Testis (tissue), 2 donors: ENCODE measurements around the gene DPP6.

Source experiments
- CTCF ChIP-seq, 3 experiments: fragments of 450-650 bp in 2 of 3; fragments of 200-600 bp in 1 of 3; sonication (generic) in 1 of 3; IDR thresholded peaks; one replicate each; pipeline ENCODE4 v1.5.1; 2016 to 2019; ENCODE audit warnings: antibody characterized with exemption in 3 of 3, mild to moderate bottlenecking in 2 of 3, moderate library complexity in 1 of 3
- POLR2A ChIP-seq: fragments of 450-650 bp; IDR thresholded peaks from one replicate; pipeline ENCODE4 v1.6.1; 2017; ENCODE audit warnings: antibody characterized with exemption, mild to moderate bottlenecking, moderate library complexity

- TF ChIP-seq POLR2A, result no peak
- TF ChIP-seq CTCF (IDR thresholded peaks at IDR 0.05), result no peak
Observed at GRCh38 chr7:154653281-154653680, 601.1 kb downstream of the DPP6 start.
